ENCODE data around the gene IL10RB.

Gene IL10RB

GRCh38 chr21:33324291-33325221, 58.4 kb downstream of the IL10RB start, which contains the start of gene IFNAR1:
TSS of gene IFNAR1 (plus strand) at chr21:33324970. CDS start at chr21:33325056, 86 bp downstream.
- DNase-seq, result peak; percentile 100
- Histone ChIP-seq H3K36me3 (peaks cover 7% of the 10 kb centered on the region), H3K27me3 (ENCODE audit: insufficient read depth, low read depth, severe bottlenecking) (no peaks in the 10 kb centered on the region), H3K9me3 (ENCODE audit: severe bottlenecking) (no peaks in the 10 kb centered on the region), H3K27ac (peak within 1 kb of the TSS; percentile 89), H3K4me3 (ENCODE audit: low read depth, low read length) (peak within 1 kb of the TSS; percentile 85)
- TF ChIP-seq CTCF (IDR thresholded peaks at IDR 0.05; ENCODE audit: low read depth, low read length), result peak; percentile 14; the same call in 1 of the 2 replicates

- peak overlapping the region; percentile 89 for H3K27ac ChIP-seq
- H3K4me3 ChIP-seq (ENCODE audit: low read depth, low read length), result peak overlapping the region; percentile 85
- H3K36me3 ChIP-seq, result peaks cover 9% of the 10 kb centered on the region
- no peaks in the 10 kb centered on the region for H3K27me3 ChIP-seq (ENCODE audit: insufficient read depth, low read depth, severe bottlenecking)
- no peaks in the 10 kb centered on the region for H3K9me3 ChIP-seq (ENCODE audit: severe bottlenecking)
- no peak for TF ChIP-seq CTCF (IDR thresholded peaks at IDR 0.05; ENCODE audit: low read depth, low read length)
- peak; percentile 60 for DNase-seq
These were observed 59.3 kb downstream of the IL10RB start for GRCh38 chr21:33325222-33326067.

- no peak for TF ChIP-seq CTCF (IDR thresholded peaks at IDR 0.05; ENCODE audit: low read depth, low read length)
- no peak overlapping the region for H3K27ac ChIP-seq
- no peak for DNase-seq
- H3K9me3 ChIP-seq (ENCODE audit: severe bottlenecking), result peaks cover 7% of the 10 kb centered on the region
- H3K36me3 ChIP-seq, result peaks cover 28% of the 10 kb centered on the region
- no peaks in the 10 kb centered on the region for H3K27me3 ChIP-seq (ENCODE audit: insufficient read depth, low read depth, severe bottlenecking)
- no peak overlapping the region for H3K4me3 ChIP-seq (ENCODE audit: low read depth, low read length)
These were observed 61.2 kb downstream of the IL10RB start for GRCh38 chr21:33327326-33327725.

DNA sequence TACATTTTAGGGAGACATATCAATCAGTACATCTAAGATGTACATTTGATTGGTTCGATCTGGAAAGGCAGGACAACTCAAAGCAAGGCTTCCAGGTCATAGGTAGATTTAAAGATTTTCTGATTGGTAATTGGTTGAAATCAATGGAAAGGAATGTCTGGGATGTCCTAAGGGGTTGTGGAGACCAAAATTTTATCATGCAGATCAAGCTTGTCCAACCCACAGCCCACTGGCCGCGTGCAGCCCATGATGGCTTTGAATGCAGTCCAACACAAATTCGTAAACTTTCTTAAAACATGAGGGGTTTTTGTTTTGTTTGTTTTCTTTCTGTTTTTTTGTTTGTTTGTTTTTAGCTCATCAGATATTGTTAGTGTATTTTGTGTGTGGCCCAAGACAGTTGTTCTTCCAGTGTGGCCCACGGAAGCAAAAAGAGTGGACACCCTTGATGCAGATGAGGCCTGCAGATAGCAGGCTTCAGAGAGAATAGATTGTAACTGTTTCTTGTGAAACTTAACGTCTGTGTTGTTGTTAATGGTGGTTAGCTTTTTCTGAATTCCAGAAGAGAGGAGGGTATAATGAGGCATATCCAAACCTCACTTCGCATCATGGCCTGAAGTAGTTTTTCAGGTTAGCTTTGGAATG, 61.7 kb downstream of the IL10RB start:
- no peak overlapping the region for H3K27ac ChIP-seq
- no peak for TF ChIP-seq CTCF (IDR thresholded peaks at IDR 0.05; ENCODE audit: low read depth, low read length)
- H3K4me3 ChIP-seq (ENCODE audit: low read depth, low read length), result no peak overlapping the region
- DNase-seq, result no peak
- no peaks in the 10 kb centered on the region for H3K27me3 ChIP-seq (ENCODE audit: insufficient read depth, low read depth, severe bottlenecking)
- H3K36me3 ChIP-seq, result peaks cover 29% of the 10 kb centered on the region
- peaks cover 8% of the 10 kb centered on the region for H3K9me3 ChIP-seq (ENCODE audit: severe bottlenecking)

- Histone ChIP-seq H3K4me3 (ENCODE audit: low read depth, low read length) (no peak overlapping the region), H3K27ac (no peak overlapping the region), H3K36me3 (peaks cover 50% of the 10 kb centered on the region), H3K9me3 (ENCODE audit: severe bottlenecking) (peaks cover 12% of the 10 kb centered on the region), H3K27me3 (ENCODE audit: insufficient read depth, low read depth, severe bottlenecking) (no peaks in the 10 kb centered on the region)
- no peak for TF ChIP-seq CTCF (IDR thresholded peaks at IDR 0.05; ENCODE audit: low read depth, low read length)
- no peak for DNase-seq
These were observed 64.6 kb downstream of the IL10RB start for GRCh38 chr21:33330726-33331125.
